NCI-H1092 treated with DMSO at 0.1 percent for 48 hours (cell line): ENCODE results near the gene GUCY1A2.
"Not testable (repeated sequence)": the region's sequence is repeated elsewhere in the genome, so short reads cannot be mapped to it uniquely, and the experiment has no call there.

Source experiments
- DNase-seq: peaks from one replicate; lab custom pipeline; 2025; lab: John Stamatoyannopoulos, UW

Gene GUCY1A2, protein sequence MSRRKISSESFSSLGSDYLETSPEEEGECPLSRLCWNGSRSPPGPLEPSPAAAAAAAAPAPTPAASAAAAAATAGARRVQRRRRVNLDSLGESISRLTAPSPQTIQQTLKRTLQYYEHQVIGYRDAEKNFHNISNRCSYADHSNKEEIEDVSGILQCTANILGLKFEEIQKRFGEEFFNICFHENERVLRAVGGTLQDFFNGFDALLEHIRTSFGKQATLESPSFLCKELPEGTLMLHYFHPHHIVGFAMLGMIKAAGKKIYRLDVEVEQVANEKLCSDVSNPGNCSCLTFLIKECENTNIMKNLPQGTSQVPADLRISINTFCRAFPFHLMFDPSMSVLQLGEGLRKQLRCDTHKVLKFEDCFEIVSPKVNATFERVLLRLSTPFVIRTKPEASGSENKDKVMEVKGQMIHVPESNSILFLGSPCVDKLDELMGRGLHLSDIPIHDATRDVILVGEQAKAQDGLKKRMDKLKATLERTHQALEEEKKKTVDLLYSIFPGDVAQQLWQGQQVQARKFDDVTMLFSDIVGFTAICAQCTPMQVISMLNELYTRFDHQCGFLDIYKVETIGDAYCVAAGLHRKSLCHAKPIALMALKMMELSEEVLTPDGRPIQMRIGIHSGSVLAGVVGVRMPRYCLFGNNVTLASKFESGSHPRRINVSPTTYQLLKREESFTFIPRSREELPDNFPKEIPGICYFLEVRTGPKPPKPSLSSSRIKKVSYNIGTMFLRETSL

DNA sequence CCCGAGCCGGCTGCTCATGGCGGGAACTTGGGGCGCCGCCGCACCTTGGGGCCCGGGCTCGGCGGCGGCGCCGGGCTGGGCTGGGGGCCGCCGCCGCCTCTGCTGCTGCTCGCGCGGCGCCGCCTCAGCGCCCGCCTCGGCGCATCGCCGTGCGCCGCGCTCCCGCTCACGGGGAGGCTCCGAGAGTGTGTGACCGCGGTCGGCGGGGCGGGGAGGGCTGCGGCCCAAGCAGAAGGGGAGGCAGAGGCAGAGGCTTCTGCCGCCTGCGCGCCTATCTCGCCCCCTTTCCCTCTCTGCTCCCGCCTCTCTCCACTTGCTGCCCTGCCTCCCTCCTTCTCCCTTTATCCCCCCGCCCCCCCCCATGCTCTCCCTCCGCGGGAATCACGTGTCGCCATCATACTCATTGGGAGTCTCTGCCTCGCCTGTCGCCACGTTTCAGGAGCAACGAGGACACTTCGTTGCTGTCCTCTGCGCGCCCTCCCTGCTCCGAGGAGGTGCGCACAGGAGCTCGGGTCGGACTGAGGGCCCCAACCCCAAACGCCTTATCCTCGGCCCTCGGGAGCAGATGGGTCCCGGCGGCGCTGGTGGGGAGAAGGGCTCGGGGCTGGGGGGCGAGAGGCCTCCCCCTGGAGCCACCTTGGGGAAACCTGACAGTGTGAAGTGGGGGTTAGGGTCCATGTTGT, at the start of gene GUCY1A2:
GUCY1A2 (minus strand) TSS at position 258 of the 683 bp plus-strand sequence. CDS start 421 bp downstream, outside the sequence.
- peak; percentile 32 for DNase-seq

DNA sequence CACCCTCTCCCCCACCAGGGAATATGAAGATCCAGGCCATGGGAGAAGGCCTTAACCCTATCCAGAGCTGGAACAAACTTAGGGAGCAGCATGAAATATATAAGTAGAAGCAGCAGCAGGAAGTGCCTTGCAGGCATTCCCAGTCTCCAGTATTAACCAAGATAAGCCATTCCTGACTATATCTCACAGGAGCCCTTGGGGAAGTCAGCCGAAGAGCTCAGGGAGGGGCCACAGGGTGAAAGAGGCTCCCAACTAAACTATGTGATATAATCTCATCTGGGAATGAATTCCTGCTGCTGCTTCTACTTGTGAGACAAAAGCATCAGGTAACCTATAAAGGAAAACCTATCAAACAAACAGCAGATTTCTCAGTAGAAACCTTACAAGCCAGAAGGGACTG, 36.1 kb upstream of the GUCY1A2 start:
- no peak for DNase-seq

DNA sequence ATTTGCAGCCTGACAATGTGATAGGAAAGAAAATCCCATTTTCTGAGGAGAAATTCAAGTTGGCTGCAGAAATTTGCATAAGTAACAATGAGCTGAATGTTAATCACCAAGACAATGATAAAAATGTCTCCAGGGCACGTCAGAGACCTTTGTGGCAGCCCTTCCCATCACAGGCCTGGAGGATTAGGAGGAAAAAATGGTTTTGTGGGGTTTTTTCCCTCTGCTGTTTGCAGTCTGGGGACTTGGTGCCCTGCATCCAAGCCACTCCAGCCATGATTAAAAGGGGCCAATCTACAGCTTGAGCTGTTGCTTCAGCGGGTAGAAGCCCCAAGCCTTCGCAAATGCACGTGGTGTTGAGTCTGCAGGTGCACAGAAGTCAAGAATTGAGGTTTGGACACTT, 33.1 kb upstream of the GUCY1A2 start:
- not testable (repeated sequence) for DNase-seq

DNA sequence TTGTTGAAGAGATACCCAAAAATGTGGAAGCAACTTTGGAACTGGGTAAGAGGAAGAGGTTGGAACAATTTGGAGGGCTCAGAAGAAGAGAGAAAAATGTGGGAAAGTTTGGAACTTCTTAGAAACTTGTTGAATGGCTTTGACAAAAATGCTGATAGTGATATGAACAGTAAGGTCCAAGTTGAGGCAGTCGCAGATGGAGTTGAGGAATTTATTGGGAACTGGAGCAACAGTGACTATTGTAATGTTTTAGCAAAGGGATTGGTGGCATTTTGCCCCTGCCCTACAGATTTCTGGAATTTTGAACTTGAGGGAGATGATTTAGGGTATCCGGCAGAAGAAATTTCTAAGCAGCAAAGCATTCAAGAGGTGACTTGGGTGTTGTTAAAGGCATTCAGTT, 32.6 kb upstream of the GUCY1A2 start:
- not testable (repeated sequence) for DNase-seq

DNA sequence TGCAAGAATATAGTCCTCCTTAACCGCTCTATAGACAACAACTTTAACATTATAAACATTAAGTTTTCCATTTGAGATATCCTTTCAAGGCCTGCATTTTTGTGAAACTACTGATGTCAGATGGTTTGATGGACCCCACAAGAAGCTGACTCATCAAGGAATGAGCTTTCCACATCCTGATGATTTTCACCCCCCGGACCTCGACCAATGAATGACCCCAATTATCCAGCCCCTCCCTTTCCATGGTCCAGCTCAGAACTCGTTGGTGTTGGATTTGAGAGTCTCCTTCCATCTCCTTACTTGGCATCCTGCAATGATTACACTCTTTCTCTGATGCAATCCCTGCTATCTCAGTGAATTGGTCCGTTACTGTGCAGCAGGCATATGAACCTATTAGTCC, 31.8 kb upstream of the GUCY1A2 start:
- DNase-seq = no peak

DNA sequence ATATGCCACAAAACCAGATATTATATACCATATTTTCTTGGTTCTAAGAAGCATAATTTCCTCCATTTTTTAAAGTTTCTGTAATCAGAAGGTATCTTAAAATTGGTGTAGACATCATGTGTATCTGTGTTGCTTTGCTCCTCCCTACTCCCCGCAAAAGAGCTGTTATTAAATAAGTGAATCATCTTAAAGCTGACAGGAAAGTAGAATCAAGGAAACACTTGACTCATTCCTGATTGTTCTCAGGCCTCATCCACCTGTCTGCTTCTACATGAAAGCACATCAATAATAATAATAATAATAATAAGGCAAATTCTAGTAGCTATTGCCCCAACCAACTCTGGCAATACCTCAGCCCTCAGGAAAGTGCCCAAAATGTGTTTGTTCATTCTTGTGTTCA, 26.2 kb upstream of the GUCY1A2 start:
- no peak for DNase-seq

DNA sequence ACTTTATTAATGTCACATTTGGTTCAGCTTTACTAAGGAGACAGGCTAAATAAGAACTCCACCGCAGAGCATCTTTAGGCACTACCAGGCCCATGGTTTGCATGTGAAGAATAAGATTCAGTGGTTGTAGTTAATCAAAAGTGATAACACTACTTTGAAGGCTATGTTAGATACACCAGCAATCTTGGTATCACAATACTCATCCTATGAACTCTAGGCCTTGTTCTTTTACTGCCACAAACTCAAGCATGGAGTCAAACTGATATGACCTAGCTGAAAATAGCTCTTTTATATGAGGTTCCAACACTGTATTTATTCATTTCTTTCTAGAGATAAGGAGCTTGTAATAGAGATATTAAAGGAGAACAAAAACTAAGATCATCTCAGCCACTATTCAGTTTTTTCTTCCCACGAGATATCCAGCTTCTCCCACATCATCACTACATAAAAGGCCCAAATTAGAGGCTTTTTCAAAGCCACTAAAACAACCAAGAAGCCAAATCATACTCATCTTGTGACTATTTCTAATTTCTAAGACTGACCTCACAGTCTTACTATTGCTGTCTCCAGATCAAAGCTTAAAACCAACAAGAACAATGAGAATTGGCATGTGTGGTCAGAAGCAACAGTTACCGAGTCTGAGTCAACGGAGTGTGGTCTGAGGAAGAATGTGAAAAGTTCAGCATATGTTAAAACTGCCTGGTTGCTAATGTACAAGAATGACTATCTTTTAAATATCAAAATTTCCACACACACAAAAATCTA, 25.1 kb upstream of the GUCY1A2 start:
- no peak for DNase-seq

DNA sequence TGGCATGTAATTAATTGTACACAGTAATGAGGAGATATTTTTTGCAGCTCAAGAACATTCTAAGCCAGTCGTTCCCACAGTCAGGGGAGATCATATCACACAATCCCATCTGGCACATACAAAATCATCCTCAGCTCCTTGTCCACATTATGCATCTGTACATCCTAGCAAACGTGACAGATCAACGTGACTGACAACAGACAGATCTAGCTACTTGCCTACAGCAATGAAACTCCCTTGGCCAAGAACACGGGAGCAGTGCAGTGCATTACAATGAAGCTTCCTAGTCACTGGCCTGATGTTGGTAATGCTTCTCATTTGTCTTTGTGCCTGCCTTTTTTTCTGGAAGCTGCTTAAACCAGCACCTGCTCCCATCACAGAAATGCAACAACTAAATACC, 24.5 kb upstream of the GUCY1A2 start:
- DNase-seq = no peak

DNA sequence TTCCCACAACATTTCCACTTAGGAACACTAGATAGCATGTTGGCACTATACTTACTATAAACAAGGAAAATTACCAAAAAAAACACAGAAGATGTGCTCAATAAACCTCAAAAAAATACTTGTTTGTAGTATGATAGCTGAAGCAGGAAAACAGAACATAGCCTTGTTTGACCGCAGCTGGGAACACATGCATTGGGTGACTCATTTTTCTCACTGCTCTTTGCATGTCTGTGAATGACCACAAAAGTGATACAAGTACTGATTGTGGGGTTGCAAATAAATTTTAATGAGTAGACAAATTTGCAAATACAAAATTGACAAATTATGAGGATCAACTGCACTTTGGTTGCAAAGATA, 22.8 kb upstream of the GUCY1A2 start:
- no peak for DNase-seq

DNA sequence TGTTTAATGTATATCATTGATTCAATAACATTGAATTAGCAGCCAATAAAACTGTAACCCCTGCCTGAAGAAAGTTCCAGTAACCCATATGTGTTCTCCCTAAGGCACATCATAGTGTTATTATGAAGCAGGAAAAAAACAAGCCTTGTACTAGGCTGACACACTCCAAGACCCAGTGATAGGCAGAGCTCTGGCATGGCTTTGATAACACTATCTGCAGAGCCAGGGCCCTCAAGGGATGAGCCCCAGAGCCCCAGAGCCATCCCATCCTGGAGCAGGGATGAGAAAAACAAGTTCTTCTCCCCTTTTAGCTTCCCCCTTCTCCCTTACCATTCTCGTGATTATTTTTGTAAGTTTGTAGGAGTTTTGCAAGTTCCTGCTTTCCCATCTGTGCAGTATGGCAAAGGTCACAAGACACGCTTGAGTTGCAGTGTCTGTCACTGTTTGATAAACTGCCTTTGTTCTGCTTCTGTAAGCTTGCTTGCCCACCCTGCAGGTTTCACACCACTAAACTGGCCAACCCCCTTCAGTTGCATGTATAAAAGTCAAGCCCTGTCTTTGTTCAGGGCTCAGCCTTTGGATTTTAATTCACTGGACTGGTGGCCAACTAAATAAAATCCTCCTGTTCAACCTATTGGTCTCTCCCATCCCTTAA, 22.3 kb upstream of the GUCY1A2 start:
- DNase-seq = no peak

DNA sequence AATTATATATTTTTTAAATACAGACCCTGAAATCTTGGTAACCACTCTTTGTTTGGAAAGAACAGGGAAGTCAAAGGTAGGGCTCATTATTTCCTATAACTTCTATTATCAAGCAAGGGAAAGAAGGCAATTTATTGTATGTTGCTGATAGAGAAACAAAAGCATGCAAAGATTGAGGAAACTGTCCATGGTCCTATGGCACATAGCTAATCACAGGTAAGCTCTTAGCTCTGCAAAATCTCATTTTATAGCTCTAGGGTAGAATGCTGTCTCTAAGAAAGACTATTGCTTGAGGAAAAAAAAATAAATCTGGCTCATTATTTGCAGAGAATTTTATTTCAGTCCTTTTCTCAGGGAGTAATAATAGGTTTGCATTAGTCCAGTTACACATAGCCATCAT, 7.4 kb upstream of the GUCY1A2 start:
- DNase-seq = no peak

DNA sequence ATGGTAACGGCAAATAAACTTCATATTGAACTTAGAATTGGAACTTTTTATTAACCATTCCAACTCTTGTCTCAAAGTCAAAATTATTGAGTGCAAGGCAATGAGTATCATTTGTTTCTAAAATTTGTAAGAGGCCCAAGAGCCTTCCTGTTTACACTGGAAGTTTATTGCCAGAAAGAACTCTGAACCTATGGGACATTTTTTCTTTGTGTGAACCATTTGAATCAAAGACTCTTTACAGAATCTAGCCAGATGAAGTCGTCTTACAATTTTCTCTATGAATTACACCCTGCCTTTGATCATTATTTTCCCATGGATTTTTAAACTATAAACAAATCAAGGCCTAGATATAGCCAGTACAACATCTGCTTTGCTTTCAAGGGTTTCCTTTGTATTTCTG, 2.3 kb upstream of the GUCY1A2 start:
- DNase-seq = no peak

DNA sequence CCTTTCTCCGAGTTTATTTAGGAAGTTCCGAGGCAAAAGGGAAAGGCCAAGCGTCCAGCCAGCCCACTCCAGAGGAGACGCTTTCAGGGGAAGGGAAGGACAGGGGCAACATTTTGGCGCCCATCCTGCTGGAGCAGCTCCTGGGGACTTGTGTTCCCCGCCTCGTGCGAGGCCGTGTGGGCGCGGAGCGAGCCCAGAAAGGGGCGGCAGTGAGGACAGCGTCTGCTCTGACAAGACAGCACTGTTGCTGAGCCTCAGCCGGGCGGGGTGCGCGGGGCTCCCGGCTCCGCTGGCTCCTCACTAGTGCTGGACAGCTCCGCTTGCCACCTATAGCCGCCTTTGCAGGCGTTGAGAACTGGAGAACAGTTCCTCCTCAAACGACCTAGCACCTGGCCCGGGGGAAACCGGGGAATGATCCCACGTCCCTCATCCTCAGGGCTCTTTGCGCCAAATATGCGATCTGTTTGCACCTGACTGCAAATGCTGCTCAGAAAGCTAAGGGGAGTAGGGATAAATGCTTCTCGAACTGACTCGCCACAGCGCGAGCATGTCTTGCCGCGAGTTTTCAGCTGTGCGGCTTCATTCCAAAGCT, 722 bp upstream of the GUCY1A2 start:
- peak; percentile 23 for DNase-seq

DNA sequence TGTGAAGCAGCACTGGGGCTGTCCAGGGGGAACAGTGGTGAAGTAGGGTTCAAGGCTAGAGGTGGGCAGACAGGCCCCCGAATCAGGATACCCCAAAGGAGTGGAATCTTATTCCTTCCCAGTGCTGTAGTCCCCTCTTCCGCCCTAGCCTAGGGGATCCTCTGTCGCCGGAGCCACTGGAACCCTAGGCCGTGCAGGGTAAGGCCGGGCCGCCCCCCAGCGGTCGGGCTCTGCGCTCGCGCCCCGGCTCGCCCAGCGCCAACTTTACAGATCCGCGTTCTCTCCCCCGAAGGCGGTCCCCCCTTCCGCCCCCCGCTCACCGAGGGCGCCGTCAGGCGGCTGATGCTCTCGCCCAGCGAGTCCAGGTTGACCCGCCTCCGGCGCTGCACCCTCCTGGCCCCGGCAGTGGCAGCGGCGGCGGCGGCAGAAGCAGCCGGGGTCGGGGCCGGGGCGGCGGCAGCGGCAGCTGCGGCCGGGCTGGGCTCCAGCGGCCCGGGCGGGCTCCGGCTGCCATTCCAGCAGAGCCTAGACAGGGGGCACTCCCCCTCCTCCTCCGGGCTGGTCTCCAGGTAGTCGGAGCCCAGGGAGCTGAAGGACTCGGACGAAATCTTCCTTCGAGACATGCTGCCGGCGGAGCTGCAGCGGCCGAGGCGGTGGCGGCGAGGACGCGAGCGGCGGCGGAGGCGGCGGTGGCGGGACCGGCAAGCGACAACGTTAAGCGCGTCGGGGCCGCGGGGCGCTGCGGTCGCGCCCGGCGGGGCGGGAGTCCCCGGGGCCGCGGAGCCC, 650 bp downstream of the GUCY1A2 start:
- peak; percentile 43 for DNase-seq

DNA sequence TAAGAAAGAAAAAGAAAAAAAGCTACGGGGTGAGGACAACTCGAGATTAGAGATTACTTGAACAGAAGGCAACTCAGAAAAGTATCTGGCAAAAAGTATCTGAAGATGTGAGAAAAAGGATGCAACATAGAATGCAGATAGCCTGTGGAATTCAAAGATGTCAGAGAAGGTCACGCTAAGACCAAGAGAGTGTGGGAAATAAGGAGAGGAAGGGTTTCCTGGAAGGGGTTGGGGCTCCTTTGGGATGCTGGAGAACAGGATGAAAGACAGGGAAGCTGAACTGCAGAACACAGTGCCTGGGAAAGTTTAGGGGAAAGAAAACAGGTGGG, 1.2 kb downstream of the GUCY1A2 start:
- DNase-seq = no peak

DNA sequence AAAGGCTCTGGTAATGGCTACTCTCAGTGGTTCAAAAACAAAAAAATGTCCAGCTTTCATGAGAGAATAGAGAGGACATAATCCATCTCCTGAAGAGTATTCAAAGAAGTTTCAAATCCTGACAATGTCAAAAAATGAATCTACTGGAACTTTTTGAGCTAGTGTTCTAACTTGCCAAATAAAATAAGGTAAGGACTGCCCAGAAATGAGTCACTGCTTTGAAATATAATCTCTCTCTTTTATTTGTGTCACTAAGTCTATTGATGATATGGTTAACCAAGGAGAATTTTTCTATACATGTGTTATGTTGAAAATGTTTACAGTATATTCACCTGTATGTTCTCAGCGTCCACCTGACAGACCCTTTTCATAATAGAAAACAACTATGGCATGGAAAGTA, 3.4 kb downstream of the GUCY1A2 start:
- no peak for DNase-seq

DNA sequence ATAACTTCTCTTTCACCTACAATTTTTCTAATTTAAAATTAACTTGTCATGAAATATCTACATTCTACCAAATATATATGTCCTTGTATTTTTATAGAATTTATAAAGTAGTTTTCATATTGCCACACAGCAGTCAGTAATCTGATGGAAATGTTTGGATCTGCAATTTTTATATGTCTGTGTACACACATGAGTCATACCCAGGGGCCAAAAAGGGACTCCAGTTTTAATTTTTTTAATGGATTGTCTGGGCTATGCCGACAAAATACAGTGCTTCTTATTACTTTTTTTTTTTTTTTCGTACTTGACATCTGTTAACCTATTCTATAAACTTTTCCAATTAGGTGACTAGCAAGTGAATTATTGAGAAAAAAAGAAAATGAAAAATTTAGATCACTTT, 6.3 kb downstream of the GUCY1A2 start:
- no peak for DNase-seq

DNA sequence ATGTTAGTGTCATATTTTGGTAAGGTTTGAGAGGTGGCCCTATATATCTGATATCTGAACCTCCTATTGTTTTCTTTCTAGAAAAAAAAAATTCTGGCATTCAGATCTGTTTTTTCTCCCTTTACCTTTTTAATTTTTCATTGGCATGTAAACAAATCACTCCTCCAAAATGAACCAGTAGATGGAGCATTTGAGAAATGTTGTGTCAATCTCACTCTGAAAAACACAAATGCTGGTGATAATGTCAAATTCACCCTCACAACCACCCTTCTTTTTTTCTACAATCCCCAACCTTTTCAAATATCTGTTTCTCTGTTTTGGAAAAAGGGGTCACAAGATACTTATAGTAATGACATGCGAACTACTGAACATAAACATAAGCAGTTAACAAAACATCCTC, 9.1 kb downstream of the GUCY1A2 start:
- DNase-seq = no peak

DNA sequence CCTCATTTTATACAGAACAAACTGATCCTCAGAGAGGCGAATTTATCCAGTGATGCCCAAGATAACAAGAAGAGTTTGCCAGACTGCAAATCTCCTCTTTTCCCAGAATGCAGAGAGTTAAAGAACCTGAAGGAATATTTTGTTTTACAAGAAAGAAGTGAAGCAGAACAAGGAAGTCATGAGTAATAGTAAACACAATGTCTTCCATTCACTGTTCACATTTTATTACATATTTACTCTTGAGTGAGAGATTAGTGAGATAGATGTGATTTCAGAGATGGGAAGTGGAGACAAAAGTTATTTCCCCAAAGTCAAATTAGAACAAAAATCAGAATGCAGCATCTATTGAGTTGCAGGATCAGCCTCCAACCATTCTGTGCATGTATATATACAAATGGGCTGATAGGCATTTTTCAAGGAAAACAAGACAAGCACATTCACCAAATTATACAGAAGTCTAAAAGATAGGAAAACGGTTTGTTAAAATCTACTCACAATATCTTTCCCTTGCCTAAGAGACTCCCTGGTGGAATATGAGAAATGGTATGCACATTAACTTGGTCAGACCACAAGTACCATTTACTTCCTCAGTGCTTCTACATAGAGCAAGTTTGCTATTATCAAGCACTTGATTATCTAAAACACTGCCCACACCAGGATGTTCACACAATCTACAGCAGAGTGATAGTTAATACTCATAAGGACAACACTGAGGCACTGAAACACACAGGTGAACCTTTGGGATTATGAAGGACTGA, 12.0 kb downstream of the GUCY1A2 start:
- DNase-seq = no peak

DNA sequence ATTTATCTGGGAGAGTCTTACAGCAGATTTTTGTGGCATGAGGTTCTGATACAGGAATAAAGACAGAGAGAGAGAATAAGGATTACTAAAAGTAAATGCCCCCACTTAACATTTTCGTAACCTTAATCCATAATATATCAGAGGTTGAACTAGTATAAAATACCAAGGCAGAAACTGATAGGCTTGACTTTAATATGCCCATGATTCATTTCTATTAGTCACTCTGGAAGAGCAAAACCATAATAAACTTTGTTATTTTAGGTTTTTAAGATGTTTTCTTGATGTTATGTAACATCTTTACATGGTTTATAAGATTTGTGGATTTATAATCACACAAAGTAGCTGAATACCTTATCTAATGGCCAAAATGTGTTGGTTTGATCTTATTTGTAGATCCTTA, 19.1 kb downstream of the GUCY1A2 start:
- no peak for DNase-seq
